ENCODE data around the gene RALGAPA2.

- no peak for TF ChIP-seq CTCF (IDR thresholded peaks at IDR 0.05)
- no peak for TF ChIP-seq POLR2A (IDR thresholded peaks at IDR 0.05)
Observed at GRCh38 chr20:20679316-20679715, 33.1 kb downstream of the RALGAPA2 start.

Data from thyroid gland (tissue), 4 donors.